ENCODE results near the gene RASIP1.
"Not testable (repeated sequence)": the region's sequence is repeated elsewhere in the genome, so short reads cannot be mapped to it uniquely, and the experiment has no call there.

Gene RASIP1

DNA sequence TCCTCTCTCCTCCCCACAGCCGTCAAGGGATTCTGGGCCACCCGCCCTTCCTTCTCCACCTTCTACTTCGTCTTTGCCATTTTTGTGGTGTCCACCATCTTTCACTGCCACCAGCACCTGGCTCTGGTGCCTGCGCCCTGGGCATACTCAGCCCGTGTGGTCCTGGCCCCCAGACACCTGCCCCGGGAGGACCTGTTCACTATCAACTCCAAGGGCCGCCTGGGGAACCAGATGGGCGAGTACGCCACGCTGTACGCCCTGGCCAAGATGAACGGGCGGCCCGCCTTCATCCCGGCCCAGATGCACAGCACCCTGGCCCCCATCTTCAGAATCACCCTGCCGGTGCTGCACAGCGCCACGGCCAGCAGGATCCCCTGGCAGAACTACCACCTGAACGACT is 60.4 kb downstream of the RASIP1 start:
- H3K4me1 ChIP-seq (ENCODE audit: control insufficient read depth, insufficient read depth, low read length); H3K9ac ChIP-seq (ENCODE audit: low read length); H3K4me3 ChIP-seq (ENCODE audit: low read length); H3K36me3 ChIP-seq (ENCODE audit: control insufficient read depth, insufficient read depth, low read length); H3K27ac ChIP-seq (ENCODE audit: low read depth, low read length); H3K27me3 ChIP-seq (ENCODE audit: control insufficient read depth, insufficient read depth, low read length): not testable (repeated sequence)

DNA sequence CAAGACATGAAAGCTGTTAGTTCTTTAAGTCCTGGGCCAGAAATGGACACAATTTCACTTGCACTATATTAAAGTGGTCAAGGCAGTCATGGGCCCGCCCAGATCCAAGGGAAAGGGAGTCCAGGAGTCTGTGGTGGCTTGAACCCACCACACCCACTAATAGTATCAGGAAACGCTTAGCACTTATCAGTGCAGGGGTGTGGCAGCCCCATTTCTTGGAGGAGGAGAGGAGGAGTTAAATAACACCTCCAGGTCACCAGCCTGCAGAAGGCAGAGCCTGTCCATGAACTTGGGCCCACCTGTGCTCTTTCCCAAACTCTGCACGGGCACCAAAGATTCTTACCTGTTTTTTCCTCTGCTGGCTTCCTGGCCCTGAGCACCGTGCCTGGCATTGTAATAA is 62.2 kb downstream of the RASIP1 start:
- Histone ChIP-seq H3K36me3 (ENCODE audit: control insufficient read depth, insufficient read depth, low read length) (no peaks in the 10 kb centered on the region), H3K4me3 (ENCODE audit: low read length) (no peak overlapping the region), H3K27me3 (ENCODE audit: control insufficient read depth, insufficient read depth, low read length) (no peaks in the 10 kb centered on the region), H3K27ac (ENCODE audit: low read depth, low read length) (no peak overlapping the region), H3K9ac (ENCODE audit: low read length) (no peak overlapping the region), H3K4me1 (ENCODE audit: control insufficient read depth, insufficient read depth, low read length) (peaks cover 4% of the 10 kb centered on the region)

DNA sequence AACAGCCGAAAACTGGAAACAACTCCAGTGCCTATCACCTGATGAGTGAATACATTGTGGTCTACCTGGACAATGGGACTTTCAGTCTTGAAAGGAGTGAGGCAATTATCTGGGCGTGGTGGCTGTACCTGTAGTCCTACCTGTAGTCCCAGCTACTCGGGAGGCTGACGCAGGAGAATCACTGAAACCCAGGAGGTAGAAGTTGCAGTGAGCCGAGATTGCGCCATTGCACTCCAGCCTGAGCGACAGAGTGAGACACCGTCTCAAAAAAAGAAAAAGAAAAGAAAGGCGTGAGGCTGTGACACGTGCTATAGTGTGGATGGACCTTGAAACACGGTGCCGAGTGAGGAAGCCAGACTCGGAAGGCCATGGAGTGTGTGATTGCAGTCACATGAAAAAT is 63.5 kb downstream of the RASIP1 start:
- H3K4me1 ChIP-seq (ENCODE audit: control insufficient read depth, insufficient read depth, low read length) = peaks cover 4% of the 10 kb centered on the region
- no peaks in the 10 kb centered on the region for H3K36me3 ChIP-seq (ENCODE audit: control insufficient read depth, insufficient read depth, low read length)
- no peak overlapping the region for H3K4me3 ChIP-seq (ENCODE audit: low read length)
- no peaks in the 10 kb centered on the region for H3K27me3 ChIP-seq (ENCODE audit: control insufficient read depth, insufficient read depth, low read length)
- H3K27ac ChIP-seq (ENCODE audit: low read depth, low read length) = no peak overlapping the region
- H3K9ac ChIP-seq (ENCODE audit: low read length) = no peak overlapping the region

DNA sequence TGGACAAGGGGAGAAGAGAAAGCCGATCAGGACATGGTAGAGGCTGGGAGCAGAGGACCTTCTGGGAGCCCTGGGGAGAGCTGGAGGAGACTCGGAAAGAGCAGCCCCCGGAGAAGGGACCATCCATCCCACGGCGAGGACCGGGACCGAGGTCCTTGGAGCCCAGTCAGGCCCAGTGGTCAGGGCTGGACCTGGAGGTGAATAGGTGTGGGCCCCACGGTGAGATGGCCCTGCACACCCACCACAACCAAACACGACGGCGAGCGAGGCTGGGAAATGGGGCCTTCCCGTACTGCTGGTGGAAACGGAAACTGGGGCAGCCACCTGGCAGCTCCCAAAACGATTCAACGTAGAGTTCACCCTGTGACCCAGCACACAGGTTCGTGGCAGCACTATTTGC is 63.9 kb downstream of the RASIP1 start:
- no peaks in the 10 kb centered on the region for H3K27me3 ChIP-seq (ENCODE audit: control insufficient read depth, insufficient read depth, low read length)
- H3K27ac ChIP-seq (ENCODE audit: low read depth, low read length) = no peak overlapping the region
- no peak overlapping the region for H3K9ac ChIP-seq (ENCODE audit: low read length)
- H3K36me3 ChIP-seq (ENCODE audit: control insufficient read depth, insufficient read depth, low read length) = no peaks in the 10 kb centered on the region
- H3K4me3 ChIP-seq (ENCODE audit: low read length) = no peak overlapping the region
- H3K4me1 ChIP-seq (ENCODE audit: control insufficient read depth, insufficient read depth, low read length) = peaks cover 4% of the 10 kb centered on the region

DNA sequence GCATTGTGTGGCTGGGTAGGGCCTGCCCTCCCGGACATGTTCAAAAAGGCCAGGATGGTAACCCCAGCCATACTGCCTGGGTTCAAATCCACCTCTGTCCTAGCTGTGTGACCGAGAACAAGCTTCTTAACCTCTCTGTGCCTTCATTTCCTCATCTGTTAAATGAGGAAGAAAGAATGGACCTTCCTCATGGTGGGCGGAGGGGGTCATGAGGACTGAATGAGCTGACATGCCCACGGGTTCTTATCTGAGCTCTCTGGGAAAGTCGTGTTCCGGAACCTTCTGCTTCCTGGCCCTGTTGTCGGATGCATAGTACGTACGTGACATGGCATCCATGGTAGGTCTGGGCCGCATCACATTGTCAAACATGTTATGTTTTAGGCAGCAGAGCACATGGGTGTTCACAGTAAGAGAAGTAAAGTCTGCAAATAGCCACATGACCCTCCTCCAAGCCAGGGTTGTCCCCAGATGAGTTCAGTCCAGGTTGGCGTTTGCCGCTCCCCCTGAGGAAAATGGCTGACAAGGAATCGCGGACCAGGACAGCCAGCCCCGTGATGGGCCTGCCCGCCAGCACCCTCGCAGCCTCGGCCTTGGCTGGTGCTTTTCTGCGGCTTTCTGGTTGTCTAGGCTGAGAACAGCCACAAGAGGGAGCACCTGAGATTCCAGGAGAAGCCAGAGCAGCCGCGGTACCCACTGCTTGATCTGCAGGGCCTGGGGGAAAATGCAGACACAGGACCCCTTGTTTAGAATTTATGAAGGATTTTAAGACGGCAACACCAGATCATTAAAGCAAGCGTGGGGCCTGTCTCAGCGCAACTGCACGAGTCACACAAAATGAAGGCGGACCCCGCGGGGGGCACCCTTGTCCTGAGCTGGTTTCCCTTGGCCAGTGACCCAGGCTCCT is 65.2 kb downstream of the RASIP1 start:
- Histone ChIP-seq H3K4me1 (ENCODE audit: control insufficient read depth, insufficient read depth, low read length) (peaks cover 4% of the 10 kb centered on the region), H3K36me3 (ENCODE audit: control insufficient read depth, insufficient read depth, low read length) (no peaks in the 10 kb centered on the region), H3K4me3 (ENCODE audit: low read length) (peak overlapping the region; percentile 3), H3K9ac (ENCODE audit: low read length) (no peak overlapping the region), H3K27ac (ENCODE audit: low read depth, low read length) (no peak overlapping the region), H3K27me3 (ENCODE audit: control insufficient read depth, insufficient read depth, low read length) (no peaks in the 10 kb centered on the region)

DNA sequence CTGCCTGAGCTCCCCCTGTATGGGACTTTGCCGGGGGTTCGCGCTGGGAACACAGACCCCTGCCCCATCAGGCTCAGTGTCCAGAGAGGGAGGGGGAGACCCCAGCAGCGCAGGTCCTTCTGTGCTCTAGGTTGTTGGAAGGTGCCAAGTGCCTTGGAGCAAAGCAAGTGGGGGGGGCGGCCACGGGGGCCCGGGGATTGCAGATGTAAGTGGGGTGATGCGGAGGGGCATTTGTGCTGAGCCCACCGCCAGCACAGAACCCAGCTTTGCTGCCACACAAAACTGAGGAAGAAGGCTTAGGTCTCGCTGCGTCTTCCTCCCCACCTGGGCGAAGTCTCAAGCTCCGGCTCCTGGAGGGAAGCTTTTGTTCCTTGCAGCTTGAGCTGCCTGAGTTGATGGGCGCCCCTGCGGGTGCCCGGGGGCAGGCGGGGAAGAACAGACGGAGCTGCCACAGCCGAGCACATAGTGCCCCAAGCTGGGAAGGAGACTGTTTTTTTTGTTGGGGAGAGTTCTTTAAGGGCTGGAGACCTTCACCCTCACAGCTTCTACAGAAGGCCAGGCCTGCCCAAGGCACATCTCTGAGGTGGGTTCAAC is 66.1 kb downstream of the RASIP1 start:
- Histone ChIP-seq H3K9ac (ENCODE audit: low read length) (no peak overlapping the region), H3K27ac (ENCODE audit: low read depth, low read length) (no peak overlapping the region), H3K4me1 (ENCODE audit: control insufficient read depth, insufficient read depth, low read length) (peaks cover 4% of the 10 kb centered on the region), H3K4me3 (ENCODE audit: low read length) (no peak overlapping the region), H3K27me3 (ENCODE audit: control insufficient read depth, insufficient read depth, low read length) (no peaks in the 10 kb centered on the region), H3K36me3 (ENCODE audit: control insufficient read depth, insufficient read depth, low read length) (no peaks in the 10 kb centered on the region)

DNA sequence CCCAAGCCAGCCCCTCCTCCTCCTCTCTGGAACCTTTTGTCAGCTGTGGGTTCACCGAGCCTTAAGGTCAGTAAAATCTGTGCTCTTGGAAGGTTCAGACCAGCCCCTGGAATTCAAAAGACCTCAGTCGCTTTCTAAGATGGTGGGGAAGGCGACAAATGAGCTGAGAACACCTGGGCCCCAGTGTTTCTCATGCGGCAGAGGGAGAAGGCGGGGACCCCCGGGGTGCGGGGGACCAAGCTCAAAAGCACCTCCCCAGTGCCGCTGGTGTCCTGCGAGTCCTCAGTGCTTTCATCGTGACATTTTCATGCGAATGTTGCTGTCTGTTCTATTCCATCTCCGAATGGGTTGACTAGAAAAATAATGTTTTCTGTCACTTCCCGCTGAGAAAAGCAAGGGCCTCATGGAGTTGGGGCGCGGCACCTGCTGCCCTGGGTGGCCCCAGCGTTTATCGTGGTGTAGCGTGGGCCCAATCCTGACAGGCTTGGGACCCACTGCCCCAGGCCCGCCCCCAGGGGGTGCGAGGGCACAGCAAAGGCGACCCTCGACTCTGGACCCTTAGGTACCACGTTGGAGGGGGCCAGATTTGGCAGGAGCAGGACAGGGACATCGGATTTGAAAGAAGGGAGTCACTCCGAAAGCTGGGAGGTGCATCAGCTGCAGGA is 66.8 kb downstream of the RASIP1 start:
- Histone ChIP-seq H3K27me3 (ENCODE audit: control insufficient read depth, insufficient read depth, low read length) (no peaks in the 10 kb centered on the region), H3K4me1 (ENCODE audit: control insufficient read depth, insufficient read depth, low read length) (peaks cover 4% of the 10 kb centered on the region), H3K9ac (ENCODE audit: low read length) (no peak overlapping the region), H3K27ac (ENCODE audit: low read depth, low read length) (no peak overlapping the region), H3K4me3 (ENCODE audit: low read length) (no peak overlapping the region), H3K36me3 (ENCODE audit: control insufficient read depth, insufficient read depth, low read length) (no peaks in the 10 kb centered on the region)

DNA sequence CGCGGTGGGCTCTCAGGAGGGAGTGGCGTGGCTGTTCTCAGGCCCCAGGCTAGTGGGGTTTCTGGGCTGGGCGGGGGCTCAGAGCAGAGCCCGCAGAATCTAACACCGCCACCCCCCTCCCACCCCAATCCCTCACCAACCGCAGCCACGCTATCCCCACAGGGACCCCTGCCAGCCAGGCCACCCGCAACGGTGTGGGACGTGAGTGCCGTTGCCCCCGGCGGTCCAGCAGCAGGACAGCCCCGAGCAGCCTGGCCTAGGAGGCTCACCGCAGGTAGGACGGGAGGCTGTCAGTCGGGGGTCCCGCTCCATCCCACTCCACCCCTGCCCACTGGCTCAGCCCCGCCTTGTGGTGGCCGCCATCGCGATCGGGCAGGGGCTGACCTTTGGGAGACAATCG is 67.4 kb downstream of the RASIP1 start, which contains the start of gene NTN5:
Gene NTN5 (minus strand): TSS at position 24 of the 400 bp plus-strand sequence. CDS start 2,031 bp downstream, outside the sequence.
- Histone ChIP-seq H3K9ac (ENCODE audit: low read length) (no peak within 1 kb of the TSS), H3K4me1 (ENCODE audit: control insufficient read depth, insufficient read depth, low read length) (peaks cover 4% of the 10 kb centered on the region), H3K36me3 (ENCODE audit: control insufficient read depth, insufficient read depth, low read length) (no peaks in the 10 kb centered on the region), H3K4me3 (ENCODE audit: low read length) (no peak within 1 kb of the TSS), H3K27ac (ENCODE audit: low read depth, low read length) (no peak within 1 kb of the TSS), H3K27me3 (ENCODE audit: control insufficient read depth, insufficient read depth, low read length) (no peaks in the 10 kb centered on the region)

DNA sequence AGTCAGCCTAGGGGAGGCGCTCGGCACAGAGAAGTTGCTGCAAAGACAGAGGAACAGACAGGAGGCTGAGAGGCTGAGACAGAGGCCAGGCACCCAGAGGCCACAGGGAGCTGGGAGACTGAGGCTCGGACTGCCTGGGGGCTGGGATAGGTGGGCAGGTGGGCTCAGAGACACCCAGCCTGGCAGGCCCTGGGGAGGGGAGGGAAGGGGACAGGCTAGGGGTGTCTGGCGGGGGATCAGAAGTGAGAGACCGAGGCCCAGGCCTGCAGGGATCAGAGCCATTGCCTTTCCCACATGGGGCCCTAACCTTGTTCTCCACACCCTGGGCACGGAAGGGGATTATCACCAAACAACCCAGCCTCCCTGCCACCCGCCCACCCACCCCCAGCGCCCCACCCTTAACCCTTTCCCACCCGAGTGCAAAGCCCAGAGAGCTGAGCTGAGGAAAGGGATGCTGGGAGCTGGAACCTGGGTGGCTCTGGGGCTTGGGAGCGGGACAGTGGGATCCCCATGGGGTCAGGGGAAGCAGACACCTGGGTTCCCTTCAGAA is 68.9 kb downstream of the RASIP1 start:
- H3K27me3 ChIP-seq (ENCODE audit: control insufficient read depth, insufficient read depth, low read length) = no peaks in the 10 kb centered on the region
- H3K9ac ChIP-seq (ENCODE audit: low read length) = no peak overlapping the region
- H3K36me3 ChIP-seq (ENCODE audit: control insufficient read depth, insufficient read depth, low read length) = no peaks in the 10 kb centered on the region
- H3K27ac ChIP-seq (ENCODE audit: low read depth, low read length) = no peak overlapping the region
- no peak overlapping the region for H3K4me3 ChIP-seq (ENCODE audit: low read length)
- H3K4me1 ChIP-seq (ENCODE audit: control insufficient read depth, insufficient read depth, low read length) = peaks cover 4% of the 10 kb centered on the region

DNA sequence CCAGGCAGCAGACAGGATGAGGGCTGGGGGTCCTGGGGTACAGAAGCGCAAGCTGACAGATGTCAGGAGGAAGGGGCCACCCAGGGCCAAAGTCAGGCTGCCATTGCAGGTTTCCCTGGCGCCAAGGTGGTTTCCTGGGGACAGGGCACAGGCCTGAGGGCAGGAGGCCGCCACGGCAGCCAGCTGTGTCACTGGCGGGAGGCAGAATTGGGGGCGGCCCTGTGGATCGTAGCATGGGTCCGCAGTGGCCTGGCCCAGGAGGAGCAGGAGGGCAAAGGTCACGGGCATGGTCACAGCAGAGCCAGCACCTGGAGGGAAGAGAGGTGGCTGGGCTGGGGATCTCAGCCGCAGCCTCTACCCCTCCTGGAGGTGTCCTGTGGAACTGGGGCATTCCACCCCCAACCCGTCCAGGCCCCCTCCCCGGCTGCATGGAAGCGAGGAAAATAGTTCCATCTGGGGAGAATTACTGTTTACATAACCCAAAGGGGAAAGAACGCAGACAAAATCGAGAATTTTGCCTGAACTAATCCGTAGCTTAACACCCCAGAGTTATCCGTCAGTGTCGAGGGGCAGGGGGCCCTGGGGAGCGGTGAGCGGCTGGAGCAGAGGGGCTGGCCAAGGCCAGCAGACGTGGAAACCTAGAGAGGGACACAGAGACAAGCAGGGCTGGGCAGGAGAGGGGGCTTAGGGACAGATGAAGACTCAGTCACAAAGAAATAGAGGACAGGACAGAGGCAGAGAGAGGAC is 69.5 kb downstream of the RASIP1 start:
- Histone ChIP-seq H3K9ac (ENCODE audit: low read length) (no peak overlapping the region), H3K27me3 (ENCODE audit: control insufficient read depth, insufficient read depth, low read length) (no peaks in the 10 kb centered on the region), H3K4me3 (ENCODE audit: low read length) (no peak overlapping the region), H3K27ac (ENCODE audit: low read depth, low read length) (no peak overlapping the region), H3K36me3 (ENCODE audit: control insufficient read depth, insufficient read depth, low read length) (no peaks in the 10 kb centered on the region), H3K4me1 (ENCODE audit: control insufficient read depth, insufficient read depth, low read length) (peaks cover 4% of the 10 kb centered on the region)

All from rectal smooth muscle tissue (tissue), 1 donor.